ENCODE results near the gene TUBGCP5. TPM values are rescaled to one million over a fixed set of nuclear protein-coding genes. Genes with fewer than 3 reads are reported as not detected.
A peak's percentile ranks its signal among the peaks of the same experiment; 100 is the strongest.

The TUBGCP5 gene
- total RNA-seq, 2 donors from 2014 or later: 23.0 to 24.7 TPM

DNA sequence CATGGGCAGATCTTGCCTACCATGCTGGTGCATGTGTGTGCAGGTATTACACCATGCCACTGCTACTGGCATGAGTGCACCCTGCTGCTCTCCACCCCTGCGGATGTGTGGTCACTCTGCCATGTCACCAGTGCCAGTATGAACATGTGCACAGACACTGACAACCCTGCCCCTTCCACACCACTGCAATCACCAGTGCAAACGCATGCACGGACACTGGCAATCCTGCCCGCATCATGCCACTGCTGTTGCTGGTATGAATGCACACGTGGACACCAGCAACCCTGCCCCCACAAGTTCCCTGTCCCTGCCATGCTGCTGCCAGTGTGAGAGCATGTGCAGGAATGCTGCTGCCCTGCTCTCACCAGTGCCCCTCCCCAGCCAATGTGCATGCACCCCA, 24.8 kb upstream of the TUBGCP5 start:
- Histone ChIP-seq H3K27ac (ENCODE audit: low read depth, low read length) (no peak overlapping the region), H3K27me3 (ENCODE audit: control insufficient read depth, insufficient read depth, low read length, poor library complexity, severe bottlenecking) (no peaks in the 10 kb centered on the region), H3K36me3 (ENCODE audit: control insufficient read depth, insufficient read depth, low read length) (no peaks in the 10 kb centered on the region), H3K9ac (ENCODE audit: extremely low read depth, low read length, poor library complexity, severe bottlenecking) (no peak overlapping the region), H3K4me1 (ENCODE audit: control insufficient read depth, insufficient read depth, low read length) (no peaks in the 10 kb centered on the region), H3K4me3 (ENCODE audit: low read length) (no peak overlapping the region), H3K9me3 (ENCODE audit: control insufficient read depth, low read length) (peaks cover 11% of the 10 kb centered on the region)
- Mint-ChIP-seq H3K27me3 (ENCODE audit: insufficient read depth) (no peaks in the 10 kb centered on the region), H3K4me1 (no peaks in the 10 kb centered on the region), H3K36me3 (ENCODE audit: low read depth) (no peaks in the 10 kb centered on the region), H3K27ac (no peak overlapping the region), H3K4me3 (no peak overlapping the region), H3K9me3 (peaks cover 67% of the 10 kb centered on the region)
- TF ChIP-seq, protein P1, sequence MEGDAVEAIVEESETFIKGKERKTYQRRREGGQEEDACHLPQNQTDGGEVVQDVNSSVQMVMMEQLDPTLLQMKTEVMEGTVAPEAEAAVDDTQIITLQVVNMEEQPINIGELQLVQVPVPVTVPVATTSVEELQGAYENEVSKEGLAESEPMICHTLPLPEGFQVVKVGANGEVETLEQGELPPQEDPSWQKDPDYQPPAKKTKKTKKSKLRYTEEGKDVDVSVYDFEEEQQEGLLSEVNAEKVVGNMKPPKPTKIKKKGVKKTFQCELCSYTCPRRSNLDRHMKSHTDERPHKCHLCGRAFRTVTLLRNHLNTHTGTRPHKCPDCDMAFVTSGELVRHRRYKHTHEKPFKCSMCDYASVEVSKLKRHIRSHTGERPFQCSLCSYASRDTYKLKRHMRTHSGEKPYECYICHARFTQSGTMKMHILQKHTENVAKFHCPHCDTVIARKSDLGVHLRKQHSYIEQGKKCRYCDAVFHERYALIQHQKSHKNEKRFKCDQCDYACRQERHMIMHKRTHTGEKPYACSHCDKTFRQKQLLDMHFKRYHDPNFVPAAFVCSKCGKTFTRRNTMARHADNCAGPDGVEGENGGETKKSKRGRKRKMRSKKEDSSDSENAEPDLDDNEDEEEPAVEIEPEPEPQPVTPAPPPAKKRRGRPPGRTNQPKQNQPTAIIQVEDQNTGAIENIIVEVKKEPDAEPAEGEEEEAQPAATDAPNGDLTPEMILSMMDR (conservative IDR thresholded peaks at IDR 0.05): no peak
- DNase-seq: no peak
- WGBS, 2 experiments (ENCODE audit: insufficient coverage in 1 of 2, insufficient read length in 1 of 2): 72 to 74% methylated on average over 5 of the region's 5 CpGs

- Histone ChIP-seq H3K4me1 (ENCODE audit: control insufficient read depth, insufficient read depth, low read length) (no peaks in the 10 kb centered on the region), H3K27me3 (ENCODE audit: control insufficient read depth, insufficient read depth, low read length, poor library complexity, severe bottlenecking) (no peaks in the 10 kb centered on the region), H3K4me3 (ENCODE audit: low read length) (no peak overlapping the region), H3K9ac (ENCODE audit: extremely low read depth, low read length, poor library complexity, severe bottlenecking) (no peak overlapping the region), H3K27ac (ENCODE audit: low read depth, low read length) (no peak overlapping the region), H3K36me3 (ENCODE audit: control insufficient read depth, insufficient read depth, low read length) (no peaks in the 10 kb centered on the region), H3K9me3 (ENCODE audit: control insufficient read depth, low read length) (peaks cover 17% of the 10 kb centered on the region)
- Mint-ChIP-seq H3K9me3 (peaks cover 53% of the 10 kb centered on the region), H3K27me3 (ENCODE audit: insufficient read depth) (peaks cover 2% of the 10 kb centered on the region), H3K4me3 (no peak overlapping the region), H3K36me3 (ENCODE audit: low read depth) (no peaks in the 10 kb centered on the region), H3K4me1 (no peaks in the 10 kb centered on the region), H3K27ac (no peak overlapping the region)
- DNase-seq: no peak
- TF ChIP-seq, protein P1 (conservative IDR thresholded peaks at IDR 0.05): no peak
Observed at GRCh38 chr15:23057707-23058106, 18.3 kb upstream of the TUBGCP5 start.

DNA sequence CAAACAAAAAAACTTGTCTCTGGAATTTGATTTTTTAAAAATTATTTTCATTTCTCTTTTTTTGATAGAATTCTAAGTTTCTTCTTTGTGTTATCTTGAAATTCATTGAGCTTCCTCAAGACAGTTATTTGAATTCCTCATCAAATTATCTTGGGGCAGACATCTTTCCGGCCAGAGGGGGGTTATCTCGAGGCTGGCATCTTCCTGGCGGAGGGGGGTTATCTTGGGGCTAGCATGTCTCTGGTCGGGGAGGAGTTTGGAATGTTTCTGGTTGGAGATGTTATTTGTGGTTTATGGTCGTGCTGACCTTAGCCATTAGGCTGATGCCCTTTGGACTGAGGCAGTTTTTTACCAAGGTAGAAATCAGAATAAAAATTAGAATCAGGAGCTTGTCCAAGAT, 15.9 kb upstream of the TUBGCP5 start:
- H3K4me1 ChIP-seq (ENCODE audit: control insufficient read depth, insufficient read depth, low read length): no peaks in the 10 kb centered on the region
- Mint-ChIP-seq H3K4me1 (no peaks in the 10 kb centered on the region), H3K36me3 (ENCODE audit: low read depth) (no peaks in the 10 kb centered on the region), H3K27me3 (ENCODE audit: insufficient read depth) (peaks cover 2% of the 10 kb centered on the region), H3K27ac (no peak overlapping the region), H3K9me3 (peaks cover 42% of the 10 kb centered on the region), H3K4me3 (no peak overlapping the region)
- TF ChIP-seq, protein P1 (conservative IDR thresholded peaks at IDR 0.05): no peak
- H3K9ac ChIP-seq (ENCODE audit: extremely low read depth, low read length, poor library complexity, severe bottlenecking): no peak overlapping the region
- H3K9me3 ChIP-seq (ENCODE audit: control insufficient read depth, low read length): peaks cover 11% of the 10 kb centered on the region
- WGBS, 2 experiments (ENCODE audit: insufficient coverage in 1 of 2, insufficient read length in 1 of 2): 74 to 80% methylated on average over 1 to 5 of the region's 5 CpGs
- no peaks in the 10 kb centered on the region for H3K36me3 ChIP-seq (ENCODE audit: control insufficient read depth, insufficient read depth, low read length)
- no peaks in the 10 kb centered on the region for H3K27me3 ChIP-seq (ENCODE audit: control insufficient read depth, insufficient read depth, low read length, poor library complexity, severe bottlenecking)
- H3K4me3 ChIP-seq (ENCODE audit: low read length): peak overlapping the region; percentile 23
- no peak overlapping the region for H3K27ac ChIP-seq (ENCODE audit: low read depth, low read length)
- no peak for DNase-seq

All from endodermal cell (in vitro differentiated cells).